Right renal cortex interstitium (tissue), 3 donors: ENCODE results near the gene NCEH1. TPM values are rescaled to one million over a fixed set of nuclear protein-coding genes. Genes with fewer than 3 reads are reported as not detected.
"Not testable (repeated sequence)": the region's sequence is repeated elsewhere in the genome, so short reads cannot be mapped to it uniquely, and the experiment has no call there.

Experiments
- DNase-seq, 3 donors: peaks; one replicate each; pipeline ENCODE4 v3.0.0-alpha.2; 2013; ENCODE audit warnings: low read depth in 3 of 3, low spot score in 2 of 3
- polyA plus RNA-seq, 3 donors: library from polyadenylated mRNA; unstranded; fragments of 120-200 nt; gene quantifications; one replicate each; pipeline ENCODE4 v1.2.1, GENCODE V29; 2013; ENCODE audit not compliant: insufficient read length in 3 of 3

NCEH1 gene
- 1 to 10 TPM; 4.0 to 4.8 (median 4.3) TPM for polyA plus RNA-seq

GRCh38 chr3:172710664-172711453, at the start of gene NCEH1:
NCEH1 (minus strand) TSS chr3:172711067; CDS start chr3:172710984, 83 bp downstream.
- peak; percentile 73 to 82 (median 75) for DNase-seq

- not testable (repeated sequence) for DNase-seq
Measured at GRCh38 chr3:172760416-172760815, 49.5 kb upstream of the NCEH1 start.

- DNase-seq: no peak
Measured at GRCh38 chr3:172753125-172753524, 42.3 kb upstream of the NCEH1 start.

GRCh38 chr3:172752651-172753050, 41.8 kb upstream of the NCEH1 start:
- no peak for DNase-seq

GRCh38 chr3:172751175-172751704, 40.4 kb upstream of the NCEH1 start:
- no peak for DNase-seq

- peak; percentile 97 to 98 (median 97) for DNase-seq
Measured at GRCh38 chr3:172750368-172751174, 39.7 kb upstream of the NCEH1 start, which contains the start of gene ECT2. ECT2 (plus strand) TSS chr3:172750726; CDS start chr3:172754531, 3,805 bp downstream.

- DNase-seq: no peak
Measured at GRCh38 chr3:172750069-172750367, 39.2 kb upstream of the NCEH1 start.

- peak in 1 of 3 donors; percentile 29 for DNase-seq
Measured at GRCh38 chr3:172749230-172749965, 38.5 kb upstream of the NCEH1 start.

- DNase-seq: no peak
Measured at GRCh38 chr3:172746475-172746874, 35.6 kb upstream of the NCEH1 start.

GRCh38 chr3:172739462-172739861, 28.6 kb upstream of the NCEH1 start:
- no peak for DNase-seq

GRCh38 chr3:172735014-172735413, 24.1 kb upstream of the NCEH1 start:
- DNase-seq: no peak

GRCh38 chr3:172726380-172726779, 15.5 kb upstream of the NCEH1 start:
- no peak for DNase-seq

- not testable (repeated sequence) for DNase-seq
Measured at GRCh38 chr3:172722536-172723040, 11.7 kb upstream of the NCEH1 start.

GRCh38 chr3:172717493-172718088, 6.7 kb upstream of the NCEH1 start:
- no peak for DNase-seq

- DNase-seq: no peak
Measured at GRCh38 chr3:172716476-172716875, 5.6 kb upstream of the NCEH1 start.

GRCh38 chr3:172713316-172713715, 2.4 kb upstream of the NCEH1 start:
- no peak for DNase-seq

- peak in 1 of 3 donors; percentile 4 for DNase-seq
Measured at GRCh38 chr3:172711454-172711795, 558 bp upstream of the NCEH1 start.

- peak; percentile 7 to 31 (median 16) for DNase-seq
Measured at GRCh38 chr3:172709774-172710663, 848 bp downstream of the NCEH1 start.
